ENCODE results near the gene LRRC8D.
"Not testable (repeated sequence)": the region's sequence is repeated elsewhere in the genome, so short reads cannot be mapped to it uniquely, and the experiment has no call there.

LRRC8D gene

DNA sequence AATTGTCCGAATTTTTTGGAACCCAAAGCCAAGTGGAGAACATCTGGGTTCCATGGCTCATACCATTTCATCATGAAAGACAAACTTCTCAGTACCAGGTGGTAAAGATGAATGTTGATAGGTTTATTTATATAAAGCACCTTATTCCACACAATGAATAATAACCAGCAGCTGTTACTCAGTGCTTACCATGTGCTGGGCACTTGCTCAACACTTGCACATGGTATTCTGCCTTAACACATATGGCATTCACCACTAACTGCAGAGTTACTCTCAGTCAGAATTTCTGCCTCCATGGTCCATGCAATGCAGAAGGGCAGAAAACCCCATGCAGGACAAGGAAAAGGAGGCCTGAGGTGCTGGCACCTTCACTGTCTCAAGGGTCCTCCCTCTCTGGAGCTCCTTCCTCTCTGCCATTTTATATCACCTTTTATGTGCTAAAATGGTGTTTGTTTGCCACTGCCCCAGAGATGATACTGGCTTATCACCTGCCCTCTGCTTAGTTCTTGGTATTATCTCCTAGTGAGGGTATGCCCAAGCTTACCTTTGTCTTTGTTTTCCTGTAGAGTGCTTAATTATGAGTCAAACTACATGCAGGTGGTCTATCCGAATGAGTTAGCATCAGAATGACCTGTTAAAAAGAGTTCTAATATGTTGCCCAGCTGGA, 97.4 kb downstream of the LRRC8D start:
- H3K36me3 Mint-ChIP-seq: peaks cover 14% of the 10 kb centered on the region
- no peak overlapping the region for H3K27ac Mint-ChIP-seq
- no peaks in the 10 kb centered on the region for H3K9me3 Mint-ChIP-seq
- peaks cover 24% of the 10 kb centered on the region for H3K4me1 Mint-ChIP-seq
- H3K27me3 Mint-ChIP-seq: no peaks in the 10 kb centered on the region
- no peak overlapping the region for H3K4me3 Mint-ChIP-seq

DNA sequence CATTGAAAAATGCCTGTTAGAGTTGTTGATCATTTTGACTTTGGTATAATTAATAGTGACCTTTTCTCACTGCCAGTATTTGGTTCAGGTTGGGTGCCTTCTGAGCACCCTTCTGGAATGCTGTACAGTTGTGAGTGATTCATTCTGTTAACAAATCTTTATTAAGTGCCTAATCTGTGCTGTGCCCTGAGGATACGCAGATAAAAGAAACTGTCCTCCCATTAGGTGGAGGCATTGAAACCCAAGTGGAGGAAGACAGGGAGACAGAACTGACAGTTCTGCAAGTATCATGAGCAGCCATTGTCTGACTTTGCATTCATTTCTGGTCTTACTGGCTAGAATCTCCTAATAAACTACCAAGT, 97.9 kb downstream of the LRRC8D start:
- Mint-ChIP-seq H3K9me3 (no peaks in the 10 kb centered on the region), H3K36me3 (peaks cover 17% of the 10 kb centered on the region), H3K4me1 (peaks cover 21% of the 10 kb centered on the region), H3K27ac (peak overlapping the region; percentile 4), H3K4me3 (no peak overlapping the region), H3K27me3 (no peaks in the 10 kb centered on the region)

- no peak overlapping the region for H3K4me3 Mint-ChIP-seq
- H3K36me3 Mint-ChIP-seq: peaks cover 17% of the 10 kb centered on the region
- H3K27ac Mint-ChIP-seq: no peak overlapping the region
- H3K9me3 Mint-ChIP-seq: no peaks in the 10 kb centered on the region
- peaks cover 21% of the 10 kb centered on the region for H3K4me1 Mint-ChIP-seq
- no peaks in the 10 kb centered on the region for H3K27me3 Mint-ChIP-seq
Observed at GRCh38 chr1:89919174-89919573, 98.3 kb downstream of the LRRC8D start.

DNA sequence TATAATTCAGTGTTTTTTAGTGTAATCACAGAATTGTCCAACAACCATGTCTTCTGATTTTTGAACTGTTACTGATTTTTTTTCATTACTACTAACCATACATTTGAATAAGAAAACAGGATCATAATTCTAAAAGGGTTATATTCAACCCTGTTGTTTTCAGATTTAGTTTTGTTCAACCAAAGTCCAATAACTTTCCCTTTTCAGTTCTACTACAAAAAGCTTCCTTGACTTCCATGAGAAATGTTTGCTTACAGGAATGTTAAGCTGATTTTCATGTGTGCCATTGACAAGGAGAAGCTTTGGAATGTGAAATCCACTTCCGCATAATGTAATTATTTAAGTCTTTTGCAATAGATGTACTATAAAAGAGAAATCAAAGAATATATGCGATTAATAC, 102.1 kb downstream of the LRRC8D start:
- H3K4me3 Mint-ChIP-seq: no peak overlapping the region
- H3K9me3 Mint-ChIP-seq: no peaks in the 10 kb centered on the region
- peaks cover 14% of the 10 kb centered on the region for H3K36me3 Mint-ChIP-seq
- H3K4me1 Mint-ChIP-seq: peaks cover 8% of the 10 kb centered on the region
- no peak overlapping the region for H3K27ac Mint-ChIP-seq
- H3K27me3 Mint-ChIP-seq: no peaks in the 10 kb centered on the region

DNA sequence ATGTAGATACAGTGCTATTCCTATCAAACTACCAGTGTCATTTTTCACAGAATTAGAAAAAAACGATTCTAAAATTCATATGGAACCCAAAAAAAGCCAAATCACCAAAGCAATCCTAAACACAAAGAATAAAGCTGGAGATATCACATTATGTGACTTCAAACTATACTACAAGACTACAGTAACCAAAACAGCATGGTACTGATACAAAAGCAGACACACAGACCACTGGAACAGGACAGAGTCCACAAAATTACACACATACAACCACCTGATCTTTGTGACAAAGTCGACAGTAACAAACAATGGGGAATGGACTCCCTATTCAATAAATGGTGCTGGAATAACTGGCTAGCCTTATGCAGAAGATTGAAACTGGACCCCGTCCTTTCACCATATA, 102.7 kb downstream of the LRRC8D start:
- Mint-ChIP-seq H3K27ac (no peak overlapping the region), H3K27me3 (no peaks in the 10 kb centered on the region), H3K9me3 (no peaks in the 10 kb centered on the region), H3K4me3 (no peak overlapping the region), H3K4me1 (peaks cover 9% of the 10 kb centered on the region), H3K36me3 (peaks cover 16% of the 10 kb centered on the region)

DNA sequence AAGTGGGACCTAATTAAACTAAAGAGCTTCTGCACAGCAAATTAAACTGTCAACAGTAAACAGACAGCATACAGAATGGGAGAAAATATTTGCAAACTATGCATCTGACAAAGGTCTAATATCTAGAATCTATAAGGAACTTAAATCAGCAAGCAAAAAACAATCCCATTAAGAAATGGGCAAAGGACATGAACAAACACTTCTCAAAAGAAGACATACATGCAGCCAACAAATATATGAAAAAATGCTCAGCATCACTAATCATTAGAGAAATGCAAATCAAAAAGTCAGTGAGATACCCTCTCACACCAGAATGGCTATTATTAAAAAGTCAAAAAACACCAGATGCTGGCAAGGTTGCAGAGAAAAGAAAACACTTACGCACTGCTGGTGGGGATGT, 103.2 kb downstream of the LRRC8D start:
- H3K36me3 Mint-ChIP-seq: peaks cover 18% of the 10 kb centered on the region
- not testable (repeated sequence) for H3K9me3 Mint-ChIP-seq, H3K4me3 Mint-ChIP-seq, H3K4me1 Mint-ChIP-seq, H3K27ac Mint-ChIP-seq, H3K27me3 Mint-ChIP-seq

- H3K4me1 Mint-ChIP-seq: peaks cover 30% of the 10 kb centered on the region
- no peaks in the 10 kb centered on the region for H3K27me3 Mint-ChIP-seq
- H3K27ac Mint-ChIP-seq: peak overlapping the region; percentile 70
- no peak overlapping the region for H3K4me3 Mint-ChIP-seq
- H3K36me3 Mint-ChIP-seq: peaks cover 24% of the 10 kb centered on the region
- no peaks in the 10 kb centered on the region for H3K9me3 Mint-ChIP-seq
Observed at GRCh38 chr1:89927049-89927448, 106.2 kb downstream of the LRRC8D start.

DNA sequence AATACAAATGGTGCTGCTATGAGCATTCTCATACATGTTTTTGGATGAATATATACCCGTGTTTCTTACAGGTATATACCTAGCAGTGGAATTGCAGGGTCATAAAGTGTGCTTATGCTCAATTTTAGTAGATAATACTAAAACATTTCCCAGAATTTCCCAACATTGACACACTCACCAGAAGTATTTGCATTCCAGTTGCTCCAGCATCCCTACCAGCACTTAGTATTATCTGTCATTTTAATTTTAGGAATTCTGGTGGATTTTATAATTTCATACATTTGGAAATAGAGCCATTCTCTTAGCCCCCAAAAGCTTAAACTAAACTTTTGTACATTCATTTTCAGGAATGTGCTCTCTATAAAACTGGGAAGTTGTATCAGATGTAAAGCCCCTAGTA, 106.6 kb downstream of the LRRC8D start:
- no peak overlapping the region for H3K27ac Mint-ChIP-seq
- no peaks in the 10 kb centered on the region for H3K27me3 Mint-ChIP-seq
- no peaks in the 10 kb centered on the region for H3K9me3 Mint-ChIP-seq
- peaks cover 32% of the 10 kb centered on the region for H3K4me1 Mint-ChIP-seq
- H3K4me3 Mint-ChIP-seq: no peak overlapping the region
- H3K36me3 Mint-ChIP-seq: peaks cover 26% of the 10 kb centered on the region

DNA sequence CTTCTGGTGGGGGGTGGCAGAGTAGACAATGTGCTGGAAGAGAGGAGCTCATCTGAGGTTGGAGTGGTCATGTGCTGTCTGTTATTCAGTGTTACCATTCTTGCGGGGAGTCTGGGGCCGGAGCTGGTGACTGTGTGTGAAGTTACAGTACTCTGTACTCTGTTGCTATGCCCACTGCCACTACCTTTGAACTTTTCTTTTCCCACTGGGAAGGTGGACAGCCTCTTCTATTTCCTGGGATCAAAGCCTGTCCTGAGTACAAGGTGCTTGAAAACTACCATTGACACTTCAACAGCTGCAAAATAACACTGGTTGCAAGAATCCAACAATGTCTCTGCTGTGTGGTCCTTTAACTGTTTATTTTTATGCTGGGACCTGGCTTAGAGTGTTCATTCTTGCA, 107.7 kb downstream of the LRRC8D start:
- peaks cover 32% of the 10 kb centered on the region for H3K4me1 Mint-ChIP-seq

GRCh38 chr1:89929467-89930063, 108.7 kb downstream of the LRRC8D start:
- Mint-ChIP-seq H3K4me1 (peaks cover 32% of the 10 kb centered on the region), H3K27ac (no peak overlapping the region), H3K27me3 (no peaks in the 10 kb centered on the region), H3K4me3 (no peak overlapping the region), H3K36me3 (peaks cover 37% of the 10 kb centered on the region), H3K9me3 (no peaks in the 10 kb centered on the region)

More for the DNA sequence above, 107.7 kb downstream of the LRRC8D start:
- H3K4me3 Mint-ChIP-seq: no peak overlapping the region
- no peaks in the 10 kb centered on the region for H3K27me3 Mint-ChIP-seq
- H3K36me3 Mint-ChIP-seq: peaks cover 34% of the 10 kb centered on the region
- H3K27ac Mint-ChIP-seq: no peak overlapping the region
- H3K9me3 Mint-ChIP-seq: no peaks in the 10 kb centered on the region

DNA sequence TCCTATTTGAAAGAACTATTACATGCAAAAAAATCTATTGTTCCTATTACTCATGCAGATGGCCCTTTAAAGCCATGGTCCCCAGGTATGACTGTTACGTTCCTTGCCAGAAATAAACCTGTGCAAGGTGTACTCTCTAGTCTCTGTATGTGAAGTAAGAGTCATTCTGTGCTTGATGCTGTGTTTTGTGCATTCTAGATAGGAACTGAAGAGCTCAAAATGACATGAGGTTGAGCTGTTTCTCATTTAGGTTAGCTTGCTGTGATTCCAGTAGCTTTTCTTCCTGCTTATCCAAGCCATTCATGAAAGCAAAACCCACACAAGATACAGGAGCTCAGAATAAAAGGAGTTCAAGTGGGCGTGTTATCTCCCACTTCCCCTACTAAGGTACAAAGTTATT, 109.7 kb downstream of the LRRC8D start:
- H3K27ac Mint-ChIP-seq: no peak overlapping the region
- H3K9me3 Mint-ChIP-seq: no peaks in the 10 kb centered on the region
- H3K27me3 Mint-ChIP-seq: no peaks in the 10 kb centered on the region
- peaks cover 43% of the 10 kb centered on the region for H3K36me3 Mint-ChIP-seq
- no peak overlapping the region for H3K4me3 Mint-ChIP-seq
- H3K4me1 Mint-ChIP-seq: peaks cover 32% of the 10 kb centered on the region

DNA sequence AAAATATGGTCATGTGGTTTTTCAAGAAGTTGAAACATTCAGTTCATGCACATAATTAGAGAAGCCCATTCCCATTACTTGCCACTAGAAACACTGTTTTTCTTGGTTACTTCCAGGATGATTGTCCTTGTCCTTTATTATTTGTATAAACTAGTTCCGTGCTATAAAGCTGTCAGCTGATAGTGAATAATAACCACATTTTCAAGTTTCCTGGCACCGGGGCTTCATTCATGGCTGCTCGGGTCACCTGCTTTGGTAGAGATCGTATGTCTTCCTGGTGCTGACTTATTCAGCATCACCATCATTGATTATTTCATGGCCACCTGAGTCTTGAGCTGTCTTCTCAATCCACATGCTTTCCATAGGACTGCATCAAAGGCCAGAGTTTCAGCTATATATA, 111.1 kb downstream of the LRRC8D start:
- Mint-ChIP-seq H3K36me3 (peaks cover 43% of the 10 kb centered on the region), H3K9me3 (no peaks in the 10 kb centered on the region), H3K4me3 (no peak overlapping the region), H3K27me3 (no peaks in the 10 kb centered on the region), H3K4me1 (peaks cover 32% of the 10 kb centered on the region), H3K27ac (no peak overlapping the region)

DNA sequence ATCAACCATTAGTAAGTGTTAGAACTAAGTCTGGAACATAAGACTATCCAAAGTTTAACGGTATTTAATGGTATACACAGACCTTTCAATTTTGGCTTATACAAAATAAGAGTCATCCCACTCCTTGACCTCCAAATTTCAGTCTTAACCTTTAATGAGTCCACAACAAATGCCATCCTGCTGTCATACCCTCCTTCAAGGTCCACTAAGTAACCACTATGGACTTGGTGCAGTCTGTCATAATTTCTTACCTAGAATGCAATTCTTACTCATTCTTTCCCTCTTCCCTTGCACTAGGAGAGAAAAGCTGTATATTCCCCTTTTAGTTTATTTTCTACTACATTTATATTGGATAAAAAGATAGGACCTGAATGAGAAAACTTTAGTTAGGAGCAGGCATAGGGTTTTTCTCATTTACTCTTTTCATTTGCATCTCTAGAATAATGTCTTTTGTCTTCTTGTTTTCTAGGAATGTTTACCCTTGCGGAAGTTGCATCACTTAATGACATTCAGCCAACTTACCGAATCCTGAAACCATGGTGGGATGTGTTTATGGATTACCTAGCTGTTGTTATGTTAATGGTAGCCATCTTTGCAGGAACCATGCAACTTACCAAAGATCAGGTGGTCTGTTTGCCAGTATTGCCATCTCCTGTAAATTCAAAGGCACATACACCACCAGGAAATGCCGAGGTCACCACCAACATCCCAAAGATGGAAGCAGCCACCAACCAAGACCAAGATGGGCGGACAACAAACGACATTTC, 111.9 kb downstream of the LRRC8D start:
- peaks cover 44% of the 10 kb centered on the region for H3K36me3 Mint-ChIP-seq
- no peaks in the 10 kb centered on the region for H3K9me3 Mint-ChIP-seq
- H3K4me1 Mint-ChIP-seq: peaks cover 32% of the 10 kb centered on the region
- H3K4me3 Mint-ChIP-seq: no peak overlapping the region
- no peaks in the 10 kb centered on the region for H3K27me3 Mint-ChIP-seq
- H3K27ac Mint-ChIP-seq: no peak overlapping the region

DNA sequence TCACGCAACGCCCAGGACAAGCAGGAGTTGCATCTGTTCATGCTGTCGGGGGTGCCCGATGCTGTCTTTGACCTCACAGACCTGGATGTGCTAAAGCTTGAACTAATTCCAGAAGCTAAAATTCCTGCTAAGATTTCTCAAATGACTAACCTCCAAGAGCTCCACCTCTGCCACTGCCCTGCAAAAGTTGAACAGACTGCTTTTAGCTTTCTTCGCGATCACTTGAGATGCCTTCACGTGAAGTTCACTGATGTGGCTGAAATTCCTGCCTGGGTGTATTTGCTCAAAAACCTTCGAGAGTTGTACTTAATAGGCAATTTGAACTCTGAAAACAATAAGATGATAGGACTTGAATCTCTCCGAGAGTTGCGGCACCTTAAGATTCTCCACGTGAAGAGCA, 113.6 kb downstream of the LRRC8D start:
- Mint-ChIP-seq H3K4me3 (no peak overlapping the region), H3K27me3 (no peaks in the 10 kb centered on the region), H3K36me3 (peaks cover 38% of the 10 kb centered on the region), H3K27ac (no peak overlapping the region), H3K4me1 (peaks cover 19% of the 10 kb centered on the region), H3K9me3 (no peaks in the 10 kb centered on the region)

DNA sequence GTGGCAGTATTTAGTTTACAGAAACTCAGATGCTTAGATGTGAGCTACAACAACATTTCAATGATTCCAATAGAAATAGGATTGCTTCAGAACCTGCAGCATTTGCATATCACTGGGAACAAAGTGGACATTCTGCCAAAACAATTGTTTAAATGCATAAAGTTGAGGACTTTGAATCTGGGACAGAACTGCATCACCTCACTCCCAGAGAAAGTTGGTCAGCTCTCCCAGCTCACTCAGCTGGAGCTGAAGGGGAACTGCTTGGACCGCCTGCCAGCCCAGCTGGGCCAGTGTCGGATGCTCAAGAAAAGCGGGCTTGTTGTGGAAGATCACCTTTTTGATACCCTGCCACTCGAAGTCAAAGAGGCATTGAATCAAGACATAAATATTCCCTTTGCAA, 114.4 kb downstream of the LRRC8D start:
- H3K9me3 Mint-ChIP-seq: no peaks in the 10 kb centered on the region
- peaks cover 37% of the 10 kb centered on the region for H3K36me3 Mint-ChIP-seq
- peaks cover 11% of the 10 kb centered on the region for H3K4me1 Mint-ChIP-seq
- H3K27ac Mint-ChIP-seq: no peak overlapping the region
- no peaks in the 10 kb centered on the region for H3K27me3 Mint-ChIP-seq
- no peak overlapping the region for H3K4me3 Mint-ChIP-seq

GRCh38 chr1:89936694-89937093, 115.9 kb downstream of the LRRC8D start:
- H3K4me1 Mint-ChIP-seq: peaks cover 5% of the 10 kb centered on the region
- no peak overlapping the region for H3K4me3 Mint-ChIP-seq
- no peaks in the 10 kb centered on the region for H3K27me3 Mint-ChIP-seq
- H3K27ac Mint-ChIP-seq: no peak overlapping the region
- H3K9me3 Mint-ChIP-seq: no peaks in the 10 kb centered on the region
- H3K36me3 Mint-ChIP-seq: peaks cover 35% of the 10 kb centered on the region
